UCSD-AML1 (cell line): ENCODE data around the gene MPDU1.
A peak's percentile ranks its signal among the peaks of the same experiment; 100 is the strongest.

Experiments used
- DNase-seq: peaks from one replicate; lab custom pipeline; 2025; ENCODE audit not compliant: unreplicated experiment; lab: John Stamatoyannopoulos, UW

The MPDU1 gene

GRCh38 chr17:7583253-7584109 lies at the start of gene MPDU1:
MPDU1 (plus strand) TSS chr17:7583852; CDS start chr17:7583863, 11 bp downstream.
- peak; percentile 94 for DNase-seq

GRCh38 chr17:7538050-7538449 lies 45.6 kb upstream of the MPDU1 start:
- DNase-seq, result no peak

- DNase-seq, result no peak
Observed at GRCh38 chr17:7538891-7539545, 44.6 kb upstream of the MPDU1 start.

DNA sequence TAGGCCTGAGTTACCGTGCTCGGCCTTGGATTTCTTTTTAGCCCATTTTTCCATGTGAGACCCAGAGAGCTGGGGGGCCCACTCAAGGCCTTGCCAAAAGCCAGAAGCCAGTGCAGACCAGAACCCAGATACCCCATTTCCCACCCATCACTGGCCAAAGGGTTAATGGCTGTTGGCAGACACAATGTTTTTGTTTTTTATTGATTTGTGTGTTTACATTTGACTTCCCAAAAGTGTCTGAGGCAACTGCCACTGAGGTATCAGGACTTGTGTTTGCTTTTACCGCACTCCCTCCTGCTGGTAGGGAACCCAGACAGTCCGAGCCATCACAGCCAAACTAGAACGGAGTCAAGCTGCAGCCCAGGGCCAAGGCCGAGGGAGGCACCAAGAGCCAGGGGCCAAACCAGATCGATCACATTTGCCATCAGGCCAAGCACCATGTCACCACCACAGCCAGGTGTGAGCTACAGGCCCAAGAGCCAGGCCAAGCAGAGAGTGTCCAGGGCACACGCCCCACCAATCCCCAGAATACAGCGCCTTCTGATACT lies 42.5 kb upstream of the MPDU1 start:
- no peak for DNase-seq

- no peak for DNase-seq
Observed at GRCh38 chr17:7544911-7545310, 38.7 kb upstream of the MPDU1 start.

GRCh38 chr17:7548585-7549400 lies 34.9 kb upstream of the MPDU1 start, which contains the start of gene TNFSF12:
TNFSF12 (plus strand) TSS chr17:7549058; CDS start chr17:7549154, 96 bp downstream.
- peak; percentile 51 for DNase-seq

DNA sequence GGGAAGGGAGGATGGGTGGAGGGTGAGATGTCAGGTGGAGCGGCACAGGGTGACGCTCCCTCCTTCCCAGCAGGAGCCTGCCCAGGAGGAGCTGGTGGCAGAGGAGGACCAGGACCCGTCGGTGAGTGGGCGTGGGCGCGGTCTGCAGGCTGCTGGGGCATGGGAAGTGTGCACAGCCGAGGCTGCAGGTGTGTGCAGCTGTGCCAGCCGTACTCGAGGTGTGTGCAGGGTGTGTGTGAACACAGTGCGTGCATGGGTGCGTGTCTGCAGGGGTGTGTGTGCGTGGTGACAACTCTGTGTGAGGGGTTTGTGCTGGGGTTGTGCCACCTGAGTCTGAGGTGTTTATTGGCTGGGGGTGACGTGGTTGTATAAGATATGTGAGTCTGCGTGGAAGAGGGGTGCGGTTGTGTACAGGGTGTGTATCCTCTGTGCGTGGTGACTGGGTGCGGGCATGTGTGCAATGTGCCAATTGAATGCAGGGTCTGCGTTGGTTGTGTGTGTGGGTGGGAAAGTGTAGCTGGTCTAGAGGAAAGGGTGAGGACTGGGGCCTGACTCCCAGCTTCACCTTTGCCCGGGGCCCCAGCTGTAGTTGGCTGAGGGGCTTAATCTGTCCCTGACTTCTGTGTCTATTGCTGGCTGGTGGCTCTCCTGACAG lies 34.1 kb upstream of the MPDU1 start:
- no peak for DNase-seq

DNA sequence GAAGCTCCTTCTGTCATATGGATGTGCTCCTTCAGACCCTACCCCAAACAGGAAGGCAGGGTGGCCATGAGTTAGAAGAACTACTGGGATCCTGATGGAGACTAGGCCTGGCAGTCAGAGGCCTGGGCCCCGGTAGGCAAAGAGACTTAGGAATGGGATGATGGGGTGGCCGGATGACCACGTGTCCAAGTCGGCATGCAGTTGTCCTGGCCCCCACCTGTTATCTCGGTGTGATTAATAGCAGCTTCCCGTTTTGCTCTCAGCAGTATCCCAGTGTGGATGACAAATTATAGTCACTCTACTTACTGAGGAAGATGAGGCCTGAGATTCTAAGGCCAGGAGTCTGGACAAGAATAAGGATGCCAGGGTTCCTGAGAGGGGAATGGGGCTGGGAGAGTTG lies 33.3 kb upstream of the MPDU1 start:
- DNase-seq, result no peak

GRCh38 chr17:7551396-7551795 lies 32.3 kb upstream of the MPDU1 start:
- DNase-seq, result no peak

GRCh38 chr17:7552621-7553051 lies 31.0 kb upstream of the MPDU1 start:
- peak; percentile 53 for DNase-seq

DNA sequence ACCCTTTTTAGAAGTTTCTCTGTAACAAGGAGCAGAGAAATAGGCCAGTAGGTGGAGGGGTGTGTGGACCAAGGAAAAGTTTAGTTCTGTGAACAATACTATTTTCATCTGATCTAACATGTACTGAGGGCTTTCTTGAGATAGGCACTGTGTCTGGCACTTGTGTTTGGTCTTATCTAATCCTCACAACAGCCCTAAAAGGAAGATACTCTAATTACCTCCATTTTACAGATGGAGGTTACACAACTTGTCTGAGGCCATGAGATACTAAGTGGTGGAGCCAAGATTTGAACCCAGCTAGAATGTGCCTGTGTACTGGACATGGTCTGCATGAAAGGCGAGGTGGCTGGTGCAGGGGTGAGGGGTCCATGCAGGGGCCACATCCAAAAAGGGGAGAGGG lies 30.3 kb upstream of the MPDU1 start:
- DNase-seq, result no peak

DNA sequence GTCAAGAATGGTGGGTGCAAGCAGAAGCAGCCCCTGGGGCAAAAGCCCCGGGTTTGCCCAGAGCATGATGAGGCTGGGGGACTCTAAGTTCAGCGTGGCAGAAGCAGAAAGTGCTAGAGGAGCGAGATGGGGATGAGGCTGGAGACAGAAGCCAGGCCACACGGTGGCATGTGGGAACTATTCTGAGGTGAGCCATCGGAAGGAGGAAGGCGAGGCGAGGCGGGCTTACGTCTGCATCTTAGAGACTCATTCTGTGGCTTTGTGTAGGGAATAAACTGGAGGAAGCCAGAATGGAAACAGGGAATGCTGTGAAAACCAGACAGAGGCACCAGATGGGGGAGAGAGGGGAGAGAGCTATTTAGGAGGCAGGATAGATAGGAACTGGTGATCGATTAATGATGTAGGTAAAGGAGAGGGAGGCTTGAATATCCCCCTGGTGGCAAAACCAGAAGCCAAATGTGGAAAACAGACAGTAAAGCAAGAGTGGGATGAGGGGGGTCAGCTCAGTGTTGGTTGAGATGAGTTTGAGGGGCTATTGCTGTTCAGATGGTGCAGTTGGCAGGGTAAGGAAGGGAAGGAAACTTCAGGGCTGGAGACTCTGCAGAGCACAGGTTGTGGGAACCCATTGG lies 28.2 kb upstream of the MPDU1 start:
- no peak for DNase-seq

DNA sequence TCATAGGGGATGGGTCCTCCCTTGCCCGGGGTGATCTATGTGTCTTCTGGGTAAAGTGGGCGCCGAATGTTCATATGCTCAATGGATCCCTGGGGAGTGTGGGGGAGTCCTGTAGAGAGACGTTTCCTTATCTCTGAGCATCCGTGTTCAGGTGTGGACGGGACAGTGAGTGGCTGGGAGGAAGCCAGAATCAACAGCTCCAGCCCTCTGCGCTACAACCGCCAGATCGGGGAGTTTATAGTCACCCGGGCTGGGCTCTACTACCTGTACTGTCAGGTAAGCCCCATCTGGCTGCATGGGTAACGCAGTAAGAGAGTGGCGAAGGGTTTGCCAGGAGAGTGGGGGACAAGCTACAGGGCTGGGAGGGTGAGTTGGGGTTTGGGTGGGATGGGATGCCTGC lies 27.0 kb upstream of the MPDU1 start:
- no peak for DNase-seq

- DNase-seq, result no peak
Observed at GRCh38 chr17:7557147-7557764, 26.4 kb upstream of the MPDU1 start.

- DNase-seq, result peak; percentile 91
Observed at GRCh38 chr17:7557775-7558543, 25.7 kb upstream of the MPDU1 start.

GRCh38 chr17:7558544-7559319 lies 24.9 kb upstream of the MPDU1 start, which contains the start of gene TNFSF13:
TNFSF13 (plus strand) TSS chr17:7558750; CDS start chr17:7559040, 290 bp downstream.
- peak; percentile 76 for DNase-seq

GRCh38 chr17:7559320-7560171 lies 24.1 kb upstream of the MPDU1 start:
- DNase-seq, result no peak
